Measurements from ENCODE around the gene TBCCD1. TPM values are rescaled to one million over a fixed set of nuclear protein-coding genes. Genes with fewer than 3 reads are reported as not detected.

The TBCCD1 gene
- total and polyA plus RNA-seq, 2 donors (not counting 3 experiments of a cell fraction or from before 2014, with no cell fraction given), result 16.5 to 16.6 TPM

- no peak overlapping the region for H3K9ac ChIP-seq (replicated peaks; ENCODE audit: extremely low read depth, insufficient read depth, low read length)
- ChIA-PET POLR2A (no interaction called here), CTCF (interaction anchor here (1.0 to 1.2 kb wide), 2 partner anchors 14 to 15 kb away, joined by 3 read pairs; no protein-coding TSS in a partner anchor)
- no peak for TF ChIP-seq EZH2 (IDR thresholded peaks at IDR 0.05; ENCODE audit: borderline replicate concordance, low read depth, low read length, severe bottlenecking)
- no peak for TF ChIP-seq JUN (IDR thresholded peaks at IDR 0.05; ENCODE audit: borderline replicate concordance, insufficient read depth, insufficient read length, low read depth)
- TF ChIP-seq POLR2AphosphoS5 (IDR thresholded peaks at IDR 0.05; ENCODE audit: insufficient read depth, low read depth, low read length), result no peak
- no peak for TF ChIP-seq MYC (IDR thresholded peaks at IDR 0.05; ENCODE audit: low read depth, low read length)
- no peak for TF ChIP-seq FOS (IDR thresholded peaks at IDR 0.05; ENCODE audit: borderline replicate concordance, insufficient read depth, low read length)
- TF ChIP-seq POLR2A (IDR thresholded peaks at IDR 0.05; ENCODE audit: low read depth, low read length), result no peak
- DNase-seq (ENCODE audit: low read depth, low spot score), result no peak
- no peaks in the 10 kb centered on the region for H4K20me1 ChIP-seq (replicated peaks; ENCODE audit: control insufficient read depth, extremely low read depth, insufficient read depth, low read length)
- no peak overlapping the region for H3K4me2 ChIP-seq (ENCODE audit: insufficient read depth, low read length)
- no peak overlapping the region for H3K4me3 ChIP-seq (replicated peaks in 1 of 3; ENCODE audit: insufficient read depth in 1 of 3, low read depth in 1 of 3, low read length in 3 of 3)
- no peaks in the 10 kb centered on the region for H3K27me3 ChIP-seq (ENCODE audit: control insufficient read depth in 2 of 2, insufficient read depth in 2 of 2, low read length in 2 of 2)
- no peak overlapping the region for H2AFZ ChIP-seq (ENCODE audit: low read depth, low read length)
- BruUV-seq (replicated peaks), result no TSS peak
- no peaks in the 10 kb centered on the region for H3K9me1 ChIP-seq (replicated peaks; ENCODE audit: control insufficient read depth, extremely low read depth, insufficient read depth, low read length)
- intact Hi-C loops (cut with micrococcal nuclease), result no loop called here
- H3K79me2 ChIP-seq (ENCODE audit: control insufficient read depth, insufficient read depth, low read length), result no peaks in the 10 kb centered on the region
- no peaks in the 10 kb centered on the region for H3K9me3 ChIP-seq (replicated peaks; ENCODE audit: control insufficient read depth, insufficient read depth, low read length)
- no peak overlapping the region for H3K27ac ChIP-seq (ENCODE audit: insufficient read depth, low read depth, low read length)
- FAIRE-seq, result no peak
- H3K36me3 ChIP-seq (ENCODE audit: control insufficient read depth in 2 of 2, extremely low read depth in 1 of 2, insufficient read depth in 2 of 2, low read length in 2 of 2), result no peaks in the 10 kb centered on the region
- dilution Hi-C loops (cut with MboI; ENCODE audit: extremely low pct_ligation_motif_present, low sequenced_read_pairs), result no loop called here
- no peaks in the 10 kb centered on the region for H3K4me1 ChIP-seq (ENCODE audit: control insufficient read depth, extremely low read depth, insufficient read depth, low read length)
Observed at GRCh38 chr3:186526256-186526606, 40.9 kb downstream of the TBCCD1 start.

- BruUV-seq (replicated peaks), result no TSS peak
- Histone ChIP-seq H4K20me1 (replicated peaks; ENCODE audit: control insufficient read depth, extremely low read depth, insufficient read depth, low read length) (no peaks in the 10 kb centered on the region), H3K27me3 (ENCODE audit: control insufficient read depth in 2 of 2, insufficient read depth in 2 of 2, low read length in 2 of 2) (no peaks in the 10 kb centered on the region), H3K4me1 (ENCODE audit: control insufficient read depth, extremely low read depth, insufficient read depth, low read length) (no peaks in the 10 kb centered on the region), H3K27ac (ENCODE audit: insufficient read depth, low read depth, low read length) (no peak overlapping the region), H3K4me3 (replicated peaks in 1 of 3; ENCODE audit: insufficient read depth in 1 of 3, low read depth in 1 of 3, low read length in 3 of 3) (no peak overlapping the region), H3K9me3 (replicated peaks; ENCODE audit: control insufficient read depth, insufficient read depth, low read length) (no peaks in the 10 kb centered on the region), H3K79me2 (ENCODE audit: control insufficient read depth, insufficient read depth, low read length) (no peaks in the 10 kb centered on the region), H3K36me3 (ENCODE audit: control insufficient read depth in 2 of 2, extremely low read depth in 1 of 2, insufficient read depth in 2 of 2, low read length in 2 of 2) (no peaks in the 10 kb centered on the region), H3K9ac (replicated peaks; ENCODE audit: extremely low read depth, insufficient read depth, low read length) (no peak overlapping the region), H2AFZ (ENCODE audit: low read depth, low read length) (no peak overlapping the region), H3K9me1 (replicated peaks; ENCODE audit: control insufficient read depth, extremely low read depth, insufficient read depth, low read length) (no peaks in the 10 kb centered on the region), H3K4me2 (ENCODE audit: insufficient read depth, low read length) (no peak overlapping the region)
- ChIA-PET CTCF (interaction anchor here (1.2 kb wide), 1 partner anchor 15 kb away, joined by 3 read pairs; no protein-coding TSS in a partner anchor), POLR2A (no interaction called here)
- FAIRE-seq (no peak), DNase-seq (ENCODE audit: low read depth, low spot score) (no peak)
- TF ChIP-seq GATA2 (IDR thresholded peaks at IDR 0.05; ENCODE audit: insufficient read depth, insufficient read length, low read depth, low read length) (no peak), EZH2 (IDR thresholded peaks at IDR 0.05; ENCODE audit: borderline replicate concordance, low read depth, low read length, severe bottlenecking) (no peak), MYC (IDR thresholded peaks at IDR 0.05; ENCODE audit: low read depth, low read length) (no peak), POLR2AphosphoS5 (IDR thresholded peaks at IDR 0.05; ENCODE audit: insufficient read depth, low read depth, low read length) (no peak), JUN (IDR thresholded peaks at IDR 0.05; ENCODE audit: borderline replicate concordance, insufficient read depth, insufficient read length, low read depth) (no peak), FOS (IDR thresholded peaks at IDR 0.05; ENCODE audit: borderline replicate concordance, insufficient read depth, low read length) (no peak)
- TF ChIP-seq, protein P1, sequence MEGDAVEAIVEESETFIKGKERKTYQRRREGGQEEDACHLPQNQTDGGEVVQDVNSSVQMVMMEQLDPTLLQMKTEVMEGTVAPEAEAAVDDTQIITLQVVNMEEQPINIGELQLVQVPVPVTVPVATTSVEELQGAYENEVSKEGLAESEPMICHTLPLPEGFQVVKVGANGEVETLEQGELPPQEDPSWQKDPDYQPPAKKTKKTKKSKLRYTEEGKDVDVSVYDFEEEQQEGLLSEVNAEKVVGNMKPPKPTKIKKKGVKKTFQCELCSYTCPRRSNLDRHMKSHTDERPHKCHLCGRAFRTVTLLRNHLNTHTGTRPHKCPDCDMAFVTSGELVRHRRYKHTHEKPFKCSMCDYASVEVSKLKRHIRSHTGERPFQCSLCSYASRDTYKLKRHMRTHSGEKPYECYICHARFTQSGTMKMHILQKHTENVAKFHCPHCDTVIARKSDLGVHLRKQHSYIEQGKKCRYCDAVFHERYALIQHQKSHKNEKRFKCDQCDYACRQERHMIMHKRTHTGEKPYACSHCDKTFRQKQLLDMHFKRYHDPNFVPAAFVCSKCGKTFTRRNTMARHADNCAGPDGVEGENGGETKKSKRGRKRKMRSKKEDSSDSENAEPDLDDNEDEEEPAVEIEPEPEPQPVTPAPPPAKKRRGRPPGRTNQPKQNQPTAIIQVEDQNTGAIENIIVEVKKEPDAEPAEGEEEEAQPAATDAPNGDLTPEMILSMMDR (IDR thresholded peaks at IDR 0.05; ENCODE audit: extremely low read depth in 1 of 2, insufficient read depth in 1 of 2, low read depth in 1 of 2, low read length in 2 of 2), result no peak
- TF ChIP-seq, protein P2, sequence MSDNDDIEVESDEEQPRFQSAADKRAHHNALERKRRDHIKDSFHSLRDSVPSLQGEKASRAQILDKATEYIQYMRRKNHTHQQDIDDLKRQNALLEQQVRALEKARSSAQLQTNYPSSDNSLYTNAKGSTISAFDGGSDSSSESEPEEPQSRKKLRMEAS (IDR thresholded peaks at IDR 0.05; ENCODE audit: insufficient read depth, insufficient read length), result no peak
- intact Hi-C loops (cut with micrococcal nuclease) (no loop called here), dilution Hi-C loops (cut with MboI; ENCODE audit: extremely low pct_ligation_motif_present, low sequenced_read_pairs) (no loop called here)
Observed at GRCh38 chr3:186525369-186526255, 41.5 kb downstream of the TBCCD1 start.
